ENCODE measurements around the gene PTPRD.

DNA sequence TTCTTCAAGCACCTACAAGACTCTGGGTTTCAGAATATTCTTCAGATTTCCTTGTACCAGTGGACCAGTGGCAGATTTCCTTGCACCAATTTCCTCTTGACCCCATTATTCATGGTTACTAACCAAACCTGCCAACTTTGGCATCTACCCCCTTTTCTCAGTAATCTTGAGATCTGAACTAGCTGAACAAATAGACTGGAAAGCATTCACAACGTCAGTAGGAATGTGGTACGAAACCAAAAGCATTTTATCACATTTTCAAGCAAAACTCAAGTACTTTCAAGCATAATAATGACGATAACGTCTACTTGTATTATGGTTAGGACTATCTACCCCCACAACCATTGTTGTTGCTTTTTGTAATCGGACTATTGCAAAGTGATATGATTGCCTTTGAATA lies 1217.3 kb downstream of the PTPRD start:
- TF ChIP-seq, protein P1, sequence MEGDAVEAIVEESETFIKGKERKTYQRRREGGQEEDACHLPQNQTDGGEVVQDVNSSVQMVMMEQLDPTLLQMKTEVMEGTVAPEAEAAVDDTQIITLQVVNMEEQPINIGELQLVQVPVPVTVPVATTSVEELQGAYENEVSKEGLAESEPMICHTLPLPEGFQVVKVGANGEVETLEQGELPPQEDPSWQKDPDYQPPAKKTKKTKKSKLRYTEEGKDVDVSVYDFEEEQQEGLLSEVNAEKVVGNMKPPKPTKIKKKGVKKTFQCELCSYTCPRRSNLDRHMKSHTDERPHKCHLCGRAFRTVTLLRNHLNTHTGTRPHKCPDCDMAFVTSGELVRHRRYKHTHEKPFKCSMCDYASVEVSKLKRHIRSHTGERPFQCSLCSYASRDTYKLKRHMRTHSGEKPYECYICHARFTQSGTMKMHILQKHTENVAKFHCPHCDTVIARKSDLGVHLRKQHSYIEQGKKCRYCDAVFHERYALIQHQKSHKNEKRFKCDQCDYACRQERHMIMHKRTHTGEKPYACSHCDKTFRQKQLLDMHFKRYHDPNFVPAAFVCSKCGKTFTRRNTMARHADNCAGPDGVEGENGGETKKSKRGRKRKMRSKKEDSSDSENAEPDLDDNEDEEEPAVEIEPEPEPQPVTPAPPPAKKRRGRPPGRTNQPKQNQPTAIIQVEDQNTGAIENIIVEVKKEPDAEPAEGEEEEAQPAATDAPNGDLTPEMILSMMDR (IDR thresholded peaks at IDR 0.05): no peak
- TF ChIP-seq POLR2A (IDR thresholded peaks at IDR 0.05): no peak

All from ovary (tissue), 3 donors.